Smooth muscle cell (in vitro differentiated cells): Measurements from ENCODE around the gene ARHGAP6. TPM values are rescaled to one million over a fixed set of nuclear protein-coding genes. Genes with fewer than 3 reads are reported as not detected.

Source experiments
- DNase-seq: peaks from one replicate; lab custom pipeline; 2025; ENCODE audit not compliant: unreplicated experiment; lab: John Stamatoyannopoulos, UW
- H2AFZ ChIP-seq: fragments of 200-600 bp; sonication (generic); 2 replicates; pipeline ENCODE4 v1.6.0; 2016; ENCODE audit warnings: antibody characterized with exemption, low read depth, mild to moderate bottlenecking
- H3F3A ChIP-seq: fragments of 200-600 bp; sonication (generic); 2 replicates; pipeline ENCODE4 v1.6.0; 2017; ENCODE audit warnings: antibody characterized with exemption, low read depth
- H3K27ac ChIP-seq: fragments of 200-600 bp; sonication (generic); 2 replicates; pipeline ENCODE4 v1.5.1; 2016; ENCODE audit warnings: low read depth, mild to moderate bottlenecking
- H3K27me3 ChIP-seq: fragments of 200-600 bp; sonication (generic); 2 replicates; pipeline ENCODE4 v1.6.1; 2016; ENCODE audit warnings: low read depth, mild to moderate bottlenecking
- H3K36me3 ChIP-seq: fragments of 200-600 bp; sonication (generic); 2 replicates; pipeline ENCODE4 v1.5.1; 2016; ENCODE audit warnings: low read depth
- H3K4me1 ChIP-seq: fragments of 200-600 bp; sonication (generic); 2 replicates; pipeline ENCODE4 v1.5.1; 2016; ENCODE audit warnings: low read depth
- H3K4me2 ChIP-seq: fragments of 200-600 bp; sonication (generic); 2 replicates; pipeline ENCODE4 v1.6.0; 2016; ENCODE audit warnings: mild to moderate bottlenecking
- H3K4me3 ChIP-seq: fragments of 200-600 bp; sonication (generic); 2 replicates; pipeline ENCODE4 v1.5.1; 2016; ENCODE audit warnings: mild to moderate bottlenecking
- H3K79me2 ChIP-seq: fragments of 200-600 bp; sonication (generic); 2 replicates; pipeline ENCODE4 v1.6.0; 2016; ENCODE audit warnings: low read depth, mild to moderate bottlenecking
- H3K9ac ChIP-seq: fragments of 200-600 bp; sonication (generic); 2 replicates; pipeline ENCODE4 v1.6.0; 2016; ENCODE audit warnings: low read depth
- H3K9me3 ChIP-seq: fragments of 200-600 bp; sonication (generic); replicated peaks from 2 replicates; pipeline ENCODE4 v1.5.1; 2016; ENCODE audit warnings: low read depth
- H4K20me1 ChIP-seq: fragments of 200-600 bp; sonication (generic); 2 replicates; pipeline ENCODE4 v1.6.0; 2016; ENCODE audit warnings: low read depth
- CTCF ChIP-seq: fragments of 200-600 bp; sonication (generic); IDR thresholded peaks from 2 replicates; pipeline ENCODE4 v1.5.1; 2017; ENCODE audit warnings: borderline replicate concordance, mild to moderate bottlenecking, antibody characterized with exemption; ENCODE audit not compliant: insufficient read depth, poor library complexity, severe bottlenecking
- WGBS: methylation state at CpG from one replicate; pipeline ENCODE4 v1.1.7; 2016; ENCODE audit warnings: low lambda C conversion rate; 5-methylcytosine and 5-hydroxymethylcytosine counted together
- polyA plus RNA-seq: library from polyadenylated mRNA; unstranded; fragments of >200 nt; fragmentation: Nextera tagmentation; extraction: Ambion mirVana; gene quantifications from 2 replicates; pipeline ENCODE4 v1.2.1, GENCODE V29; 2016
- total RNA-seq: library from RNA; depleted of rRNA; stranded (reverse); fragments of >200 nt; gene quantifications from 2 replicates; pipeline ENCODE4 v1.2.3, GENCODE V29; 2014

Gene ARHGAP6
- total and polyA plus RNA-seq, 2 experiments from 2014 or later = 0.55 to 0.90 TPM

DNA sequence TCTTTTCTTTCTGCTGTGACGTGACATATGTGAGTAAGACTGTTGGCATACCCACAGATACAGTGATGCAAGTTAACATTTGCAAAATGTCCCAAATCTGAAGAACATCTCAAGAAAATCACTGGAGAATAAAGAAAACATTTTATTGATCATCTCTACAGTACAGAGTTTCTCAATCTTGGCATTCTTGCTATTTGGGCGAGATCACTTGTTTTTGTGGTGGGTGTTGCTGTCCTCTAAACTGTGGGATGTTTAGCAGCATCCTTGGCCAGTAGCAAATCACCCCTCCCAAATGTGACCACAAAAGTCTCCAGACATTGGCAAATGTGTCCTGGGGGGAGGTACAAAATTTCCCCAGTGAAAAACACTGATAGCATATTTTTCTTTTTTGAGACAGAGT is 343.7 kb downstream of the ARHGAP6 start:
- no peak for TF ChIP-seq CTCF
- 69% methylated on average over 2 of the region's 2 CpGs for WGBS
- no peak overlapping the region for H3K4me3 ChIP-seq

GRCh38 chrX:11319806-11320520 is 345.8 kb downstream of the ARHGAP6 start:
- Histone ChIP-seq H3K4me1 (no peaks in the 10 kb centered on the region), H3K9ac (no peak overlapping the region), H3K4me2 (no peak overlapping the region), H4K20me1 (no peaks in the 10 kb centered on the region), H3K27ac (no peak overlapping the region), H3K27me3 (no peaks in the 10 kb centered on the region), H3K79me2 (no peaks in the 10 kb centered on the region), H3K4me3 (no peak overlapping the region), H2AFZ (no peak overlapping the region), H3F3A (no peaks in the 10 kb centered on the region), H3K9me3 (no peaks in the 10 kb centered on the region), H3K36me3 (no peaks in the 10 kb centered on the region)
- TF ChIP-seq CTCF = no peak
- no peak for DNase-seq
- WGBS = 79% methylated on average over 7 of the region's 7 CpGs

More for the DNA sequence above, 343.7 kb downstream of the ARHGAP6 start:
- no peak overlapping the region for H3K27ac ChIP-seq
- DNase-seq = no peak
- no peaks in the 10 kb centered on the region for H3K4me1 ChIP-seq
- no peak overlapping the region for H3K9ac ChIP-seq
- no peaks in the 10 kb centered on the region for H4K20me1 ChIP-seq
- H2AFZ ChIP-seq = no peak overlapping the region
- H3K4me2 ChIP-seq = no peak overlapping the region
- H3K9me3 ChIP-seq = no peaks in the 10 kb centered on the region
- no peaks in the 10 kb centered on the region for H3F3A ChIP-seq
- H3K36me3 ChIP-seq = no peaks in the 10 kb centered on the region
- no peaks in the 10 kb centered on the region for H3K79me2 ChIP-seq
- H3K27me3 ChIP-seq = no peaks in the 10 kb centered on the region

DNA sequence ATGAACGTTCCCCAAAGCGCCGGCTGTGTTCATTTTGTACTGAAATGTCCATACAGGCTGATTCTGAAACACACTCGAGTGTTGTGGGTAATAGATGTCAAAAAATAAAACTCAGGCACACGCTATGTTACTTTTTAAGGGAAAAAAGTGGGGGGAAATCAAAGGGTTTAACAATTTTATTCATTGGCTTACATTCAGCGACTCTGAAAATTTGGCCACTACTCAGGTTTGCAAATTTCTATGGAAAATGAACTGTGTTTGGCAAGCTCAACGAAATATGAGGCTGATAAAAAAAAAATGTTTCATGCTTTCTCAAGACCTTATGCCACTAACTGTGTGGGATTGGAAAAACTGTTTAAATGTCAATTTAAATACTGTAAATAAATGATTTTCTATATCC is 354.0 kb downstream of the ARHGAP6 start:
- 77% methylated on average over 7 of the region's 7 CpGs for WGBS
- no peaks in the 10 kb centered on the region for H3K27me3 ChIP-seq
- H3K79me2 ChIP-seq = no peaks in the 10 kb centered on the region
- H3K9ac ChIP-seq = no peak overlapping the region
- H3K36me3 ChIP-seq = no peaks in the 10 kb centered on the region
- H3K4me2 ChIP-seq = no peak overlapping the region
- no peak for DNase-seq
- TF ChIP-seq CTCF = no peak
- H3F3A ChIP-seq = no peaks in the 10 kb centered on the region
- H3K4me3 ChIP-seq = no peak overlapping the region
- no peak overlapping the region for H2AFZ ChIP-seq
- no peak overlapping the region for H3K27ac ChIP-seq
- no peaks in the 10 kb centered on the region for H4K20me1 ChIP-seq
- no peaks in the 10 kb centered on the region for H3K9me3 ChIP-seq
- no peaks in the 10 kb centered on the region for H3K4me1 ChIP-seq

DNA sequence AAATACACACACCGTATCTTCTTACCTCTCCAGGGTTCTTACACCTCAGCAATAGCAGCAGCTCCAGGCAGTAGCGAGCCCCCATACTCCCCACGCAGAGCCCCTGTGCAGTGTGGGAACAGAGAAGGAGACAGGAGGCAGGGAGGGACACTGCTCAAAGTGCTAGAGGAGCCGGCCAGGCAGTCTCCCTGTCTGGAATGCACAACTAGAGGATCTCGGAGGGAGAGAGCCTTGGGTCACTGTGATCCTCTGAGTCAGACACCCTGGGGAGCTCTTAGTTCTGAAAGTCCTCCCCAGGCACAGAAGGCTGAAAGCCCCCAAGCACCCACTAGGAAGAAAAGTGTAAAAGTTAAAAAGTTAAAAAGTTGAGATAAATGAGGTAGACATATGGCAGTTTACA is 356.5 kb downstream of the ARHGAP6 start:
- Histone ChIP-seq H3K27me3 (no peaks in the 10 kb centered on the region), H3K79me2 (no peaks in the 10 kb centered on the region), H3K4me3 (no peak overlapping the region), H3K4me2 (no peak overlapping the region), H3K9ac (no peak overlapping the region), H4K20me1 (no peaks in the 10 kb centered on the region), H3F3A (no peaks in the 10 kb centered on the region), H3K36me3 (no peaks in the 10 kb centered on the region), H3K9me3 (no peaks in the 10 kb centered on the region), H2AFZ (no peak overlapping the region), H3K27ac (no peak overlapping the region), H3K4me1 (no peaks in the 10 kb centered on the region)
- 68% methylated on average over 5 of the region's 5 CpGs for WGBS
- DNase-seq = no peak
- no peak for TF ChIP-seq CTCF
